ENCODE measurements around the gene GAST.
"Not testable (repeated sequence)": the region's sequence is repeated elsewhere in the genome, so short reads cannot be mapped to it uniquely, and the experiment has no call there.

The GAST gene

GRCh38 chr17:41683441-41684007 is 28.6 kb upstream of the GAST start:
- DNase-seq (ENCODE audit: low spot score): no peak

DNA sequence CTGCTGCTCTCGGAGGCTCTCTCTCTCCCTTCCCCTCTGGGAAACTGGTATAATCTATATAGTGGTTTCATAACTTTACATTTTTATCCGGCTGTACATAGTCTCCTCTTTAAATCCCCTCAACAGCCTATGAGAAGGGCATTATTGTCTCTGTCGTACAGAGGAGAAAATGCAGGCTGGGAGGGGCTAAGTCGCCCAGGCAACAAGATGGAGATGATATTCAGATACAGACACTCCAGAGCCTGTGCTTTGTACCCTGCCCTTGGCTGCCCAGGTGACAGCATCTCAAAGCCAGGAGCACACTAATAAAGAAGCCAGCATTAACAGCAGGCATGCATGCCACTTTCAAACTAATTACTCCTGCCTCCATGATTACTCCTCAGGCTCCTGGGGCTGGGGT is 28.1 kb upstream of the GAST start:
- DNase-seq (ENCODE audit: low spot score): no peak

- not testable (repeated sequence) for DNase-seq (ENCODE audit: low spot score)
Observed at GRCh38 chr17:41685753-41686152, 26.4 kb upstream of the GAST start.

DNA sequence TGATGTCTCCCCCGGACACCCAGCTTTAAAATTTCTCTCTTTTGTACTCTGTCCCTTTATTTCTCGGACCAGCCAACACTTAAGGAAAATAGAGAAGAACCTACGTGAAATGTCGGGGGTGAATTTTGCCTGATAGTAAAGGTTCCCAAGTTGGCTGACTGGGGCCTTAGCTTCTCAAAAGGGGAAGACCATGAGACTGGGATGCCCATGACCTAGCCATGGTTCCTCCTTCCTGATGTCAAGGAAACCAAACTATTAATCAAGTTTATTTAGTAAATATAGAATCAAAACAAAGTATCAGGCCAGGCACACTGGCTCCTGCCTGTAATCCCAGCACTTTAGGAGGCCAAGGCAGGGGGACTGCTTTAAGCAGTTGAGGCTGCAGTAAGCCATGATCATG is 25.9 kb upstream of the GAST start:
- DNase-seq (ENCODE audit: low spot score): no peak

DNA sequence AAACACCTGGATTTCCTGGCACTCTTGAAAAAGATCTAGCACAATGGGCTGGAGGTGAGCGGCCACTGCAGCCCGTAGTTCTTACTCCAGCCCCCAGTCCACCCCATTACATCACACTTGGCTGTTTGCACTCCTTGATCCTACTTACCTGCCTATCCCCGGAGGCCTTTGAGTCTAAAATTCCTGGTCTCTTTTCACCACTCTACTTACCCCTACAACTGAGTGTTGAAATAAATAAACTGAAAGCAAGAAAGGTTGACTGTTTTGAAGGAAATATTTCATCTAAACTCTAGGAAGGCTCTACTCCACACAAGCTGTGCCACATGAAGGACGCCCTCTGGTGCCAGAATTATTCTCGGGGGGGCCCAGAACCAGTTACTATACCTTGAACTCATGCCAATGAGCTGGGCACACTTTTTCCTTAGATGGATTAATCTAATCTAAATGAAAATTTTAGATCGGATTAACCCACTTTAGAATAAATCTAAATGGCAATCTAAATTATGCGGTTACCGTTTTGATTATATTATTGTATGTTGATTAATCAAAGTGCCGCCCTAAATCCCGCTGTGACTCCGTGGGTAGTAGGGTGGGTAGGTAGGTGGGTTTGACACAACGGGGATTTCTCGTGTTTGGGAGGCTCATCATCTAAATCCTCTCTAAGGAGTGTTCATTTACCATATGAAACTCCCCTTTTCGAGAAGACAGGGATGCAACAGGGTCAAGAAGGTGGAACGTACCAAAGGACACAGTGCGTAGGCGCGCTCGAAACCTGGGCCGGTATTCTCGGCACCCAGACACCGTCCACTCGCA is 24.1 kb upstream of the GAST start:
- DNase-seq (ENCODE audit: low spot score): no peak

DNA sequence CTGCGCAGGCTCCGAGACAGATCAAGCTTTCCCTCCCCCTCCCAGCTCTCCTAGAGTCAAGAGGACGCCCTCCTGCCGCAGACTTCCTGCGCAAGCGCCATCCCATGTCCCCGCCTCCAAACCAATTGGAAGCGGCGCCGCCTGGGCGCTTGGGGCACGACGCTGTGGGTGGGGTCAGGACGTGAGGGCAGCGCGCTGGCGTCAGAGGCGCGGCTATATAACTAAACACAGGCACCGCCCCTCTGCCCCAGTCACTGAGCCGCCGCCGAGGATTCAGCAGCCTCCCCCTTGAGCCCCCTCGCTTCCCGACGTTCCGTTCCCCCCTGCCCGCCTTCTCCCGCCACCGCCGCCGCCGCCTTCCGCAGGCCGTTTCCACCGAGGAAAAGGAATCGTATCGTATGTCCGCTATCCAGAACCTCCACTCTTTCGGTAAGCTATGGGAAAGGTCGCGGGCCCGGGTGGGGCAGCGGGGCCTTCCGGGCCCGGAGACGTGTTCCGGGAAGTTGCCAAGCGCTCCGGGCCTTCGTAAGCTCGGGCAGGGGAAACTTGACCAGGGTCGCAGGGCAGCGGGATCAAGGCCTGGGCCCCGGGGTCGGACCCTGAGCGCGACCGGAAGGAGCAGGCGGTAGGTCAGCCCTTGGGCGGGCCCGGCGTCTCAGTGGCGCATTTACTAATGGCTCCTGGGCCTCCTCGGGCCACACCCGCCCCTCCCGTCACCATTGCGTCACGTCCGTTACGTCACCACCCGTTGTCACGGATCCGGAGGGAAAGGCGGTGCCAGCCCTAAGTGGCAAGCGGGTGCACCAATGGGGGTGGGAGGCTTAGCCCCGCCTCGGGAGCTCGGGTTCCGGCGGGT is 23.3 kb upstream of the GAST start, which contains the start of gene EIF1:
TSS of gene EIF1 (plus strand) at position 245 of the 856 bp plus-strand sequence. CDS start at position 399, 154 bp downstream.
- peak; percentile 100 for DNase-seq (ENCODE audit: low spot score)

DNA sequence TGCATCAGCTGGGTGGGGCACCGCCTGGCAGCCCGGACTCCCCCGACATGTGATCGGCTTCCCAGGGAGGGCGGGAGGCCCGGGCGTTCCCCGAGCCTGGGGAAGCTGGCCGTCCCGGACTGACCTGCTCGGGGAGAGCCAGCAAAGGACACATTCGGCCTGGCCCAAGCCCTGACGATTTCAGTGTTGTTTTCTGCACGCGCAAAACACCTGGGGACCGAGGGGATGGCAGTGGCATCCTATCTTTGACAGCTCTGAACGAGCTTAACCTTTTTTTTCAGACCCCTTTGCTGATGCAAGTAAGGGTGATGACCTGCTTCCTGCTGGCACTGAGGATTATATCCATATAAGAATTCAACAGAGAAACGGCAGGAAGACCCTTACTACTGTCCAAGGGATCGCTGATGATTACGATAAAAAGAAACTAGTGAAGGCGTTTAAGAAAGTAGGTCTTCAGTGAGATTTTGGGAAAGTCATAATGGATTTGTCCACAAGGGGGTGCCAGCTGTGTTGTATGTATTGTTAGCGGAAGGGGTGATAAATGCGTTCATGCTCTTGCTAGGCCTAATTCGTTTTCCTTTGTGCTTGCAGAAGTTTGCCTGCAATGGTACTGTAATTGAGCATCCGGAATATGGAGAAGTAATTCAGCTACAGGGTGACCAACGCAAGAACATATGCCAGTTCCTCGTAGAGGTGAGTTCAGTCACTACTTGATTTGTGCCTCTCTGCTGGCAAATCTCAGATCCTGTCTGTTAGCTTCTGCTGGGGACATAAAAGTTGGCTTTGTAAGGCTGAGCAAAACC is 22.4 kb upstream of the GAST start:
- DNase-seq (ENCODE audit: low spot score): no peak

DNA sequence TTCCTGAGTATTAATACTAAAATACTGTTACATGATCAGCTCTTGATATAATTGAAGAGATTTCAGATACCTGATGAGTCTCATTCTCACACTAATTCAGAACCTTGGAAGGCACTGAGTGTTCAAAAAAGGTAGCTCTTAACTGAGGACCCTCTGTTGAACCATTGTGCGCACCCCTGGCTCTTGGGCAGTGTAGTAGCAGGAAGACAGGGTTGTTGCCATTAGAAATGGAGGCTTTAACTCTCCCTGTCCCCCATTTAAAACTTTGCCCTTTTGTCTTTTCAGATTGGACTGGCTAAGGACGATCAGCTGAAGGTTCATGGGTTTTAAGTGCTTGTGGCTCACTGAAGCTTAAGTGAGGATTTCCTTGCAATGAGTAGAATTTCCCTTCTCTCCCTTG is 21.6 kb upstream of the GAST start:
- no peak for DNase-seq (ENCODE audit: low spot score)

DNA sequence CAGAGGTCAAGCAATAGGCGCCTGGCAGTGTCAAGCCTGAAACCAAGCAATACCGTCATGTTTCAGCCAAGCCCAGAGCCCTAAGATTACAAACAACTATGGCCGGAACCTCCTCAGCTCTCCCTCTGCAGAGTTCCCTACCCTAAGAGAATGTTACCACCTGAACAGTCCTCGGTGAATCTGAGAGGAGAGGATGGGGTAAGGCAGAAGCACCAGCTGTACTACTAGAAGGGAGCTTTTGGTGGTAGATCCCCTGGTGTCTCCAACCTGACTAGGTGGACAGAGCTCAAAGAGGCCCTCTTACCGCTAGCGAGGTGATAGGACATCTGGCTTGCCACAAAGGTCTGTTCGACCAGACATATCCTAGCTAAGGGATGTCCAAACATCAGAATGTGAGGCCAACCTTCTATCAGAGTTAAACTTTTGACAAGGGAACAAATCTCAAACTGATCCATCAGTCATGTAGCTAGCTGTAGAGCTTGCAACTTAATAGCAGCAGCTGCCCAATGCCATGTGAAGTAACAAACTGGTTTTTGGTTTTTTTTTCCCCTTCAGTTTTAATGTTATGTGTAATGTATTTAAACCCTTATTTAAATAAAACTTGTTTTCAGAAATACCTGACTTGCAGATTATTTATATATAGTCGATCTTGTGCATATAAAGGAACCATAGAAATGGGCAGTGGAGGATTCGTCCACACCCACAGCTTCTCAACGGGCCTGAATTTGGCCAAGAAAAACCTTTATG is 20.9 kb upstream of the GAST start:
- no peak for DNase-seq (ENCODE audit: low spot score)

- DNase-seq (ENCODE audit: low spot score): no peak
Observed at GRCh38 chr17:41692722-41693521, 19.2 kb upstream of the GAST start.

DNA sequence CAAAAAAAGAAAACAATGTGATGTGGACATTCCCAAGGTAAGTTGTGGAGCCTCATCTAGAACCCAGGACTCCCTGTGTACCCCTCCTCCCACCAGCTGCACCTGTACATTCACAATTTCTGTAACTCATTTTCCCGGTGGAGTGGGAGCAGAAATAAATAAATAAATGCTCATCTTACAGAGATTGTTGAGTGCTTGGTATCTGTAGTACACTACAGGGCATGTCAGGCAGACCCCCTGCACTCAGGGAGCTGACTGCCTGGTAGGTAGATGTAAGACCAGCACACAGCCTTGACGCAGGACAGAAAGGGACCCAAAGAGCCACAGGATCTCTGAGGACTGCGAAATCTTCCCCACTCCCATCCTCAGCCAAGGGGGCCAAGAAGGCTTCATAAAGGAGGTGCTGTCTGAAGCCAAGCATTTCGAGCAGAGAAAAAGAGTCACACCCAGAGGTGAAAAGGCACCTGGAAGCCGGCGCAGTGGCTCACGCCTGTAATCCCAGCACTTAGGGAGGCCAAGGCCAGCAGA is 16.9 kb upstream of the GAST start:
- no peak for DNase-seq (ENCODE audit: low spot score)

DNA sequence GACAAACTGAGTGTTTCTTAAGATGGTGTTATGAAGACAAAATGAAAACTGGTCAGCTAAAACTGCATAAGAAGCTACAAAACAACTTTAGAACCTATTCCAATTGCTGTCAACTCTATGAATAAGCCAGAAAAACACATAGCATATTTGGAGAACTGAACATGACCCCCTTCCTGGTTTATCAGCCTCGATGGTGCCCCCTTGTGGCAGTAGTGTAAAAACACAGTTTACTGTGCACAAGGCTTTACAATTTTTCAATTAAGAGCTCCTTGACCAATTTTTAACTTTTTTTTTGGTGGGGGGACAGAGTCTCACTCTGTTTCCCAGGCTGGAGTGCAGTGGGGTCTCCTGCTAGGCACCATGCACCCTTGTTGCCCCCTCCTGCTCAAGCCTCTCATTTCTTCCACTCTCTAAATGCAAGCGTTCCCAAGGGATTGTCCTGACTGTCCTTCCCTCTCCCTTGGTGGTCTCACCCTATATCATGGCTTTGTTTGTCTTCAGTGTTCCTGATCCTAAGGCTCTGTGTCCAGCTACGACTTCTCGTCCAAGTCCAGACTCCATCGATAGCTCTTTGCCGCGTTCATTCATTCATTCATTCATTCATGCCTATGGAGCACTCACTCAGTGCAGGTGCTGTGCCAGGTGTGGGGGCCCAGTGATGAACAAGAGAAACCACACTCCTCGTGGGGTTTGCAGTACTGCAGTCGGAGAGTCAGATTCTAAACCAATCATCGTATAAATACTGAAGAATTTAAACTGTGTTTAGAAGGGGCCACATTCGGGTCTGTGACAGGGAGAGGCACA is 16.0 kb upstream of the GAST start:
- DNase-seq (ENCODE audit: low spot score): no peak

GRCh38 chr17:41697122-41697962 is 14.8 kb upstream of the GAST start:
- no peak for DNase-seq (ENCODE audit: low spot score)

DNA sequence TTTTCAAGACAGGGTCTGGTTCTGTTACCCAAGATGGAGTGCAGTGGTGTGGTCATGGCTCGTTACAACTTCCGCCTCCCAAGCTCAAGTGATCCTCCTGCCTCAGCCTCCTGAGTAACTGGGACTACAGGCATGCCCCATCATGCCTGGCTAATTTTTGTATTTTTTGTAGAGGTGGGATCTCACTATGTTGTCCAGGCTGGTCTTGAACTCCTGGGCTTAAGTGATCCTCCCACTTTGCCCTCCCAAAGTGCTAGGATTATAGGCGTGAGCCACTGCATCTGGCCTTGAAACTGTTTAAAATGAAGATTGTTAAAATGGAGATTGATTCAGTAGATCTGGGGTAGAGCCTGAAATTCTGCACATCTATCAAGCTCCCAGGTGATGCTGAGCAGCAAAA is 11.3 kb upstream of the GAST start:
- DNase-seq (ENCODE audit: low spot score): not testable (repeated sequence)

GRCh38 chr17:41702712-41703111 is 9.4 kb upstream of the GAST start:
- no peak for DNase-seq (ENCODE audit: low spot score)

GRCh38 chr17:41705271-41705991 is 6.7 kb upstream of the GAST start:
- DNase-seq (ENCODE audit: low spot score): no peak

DNA sequence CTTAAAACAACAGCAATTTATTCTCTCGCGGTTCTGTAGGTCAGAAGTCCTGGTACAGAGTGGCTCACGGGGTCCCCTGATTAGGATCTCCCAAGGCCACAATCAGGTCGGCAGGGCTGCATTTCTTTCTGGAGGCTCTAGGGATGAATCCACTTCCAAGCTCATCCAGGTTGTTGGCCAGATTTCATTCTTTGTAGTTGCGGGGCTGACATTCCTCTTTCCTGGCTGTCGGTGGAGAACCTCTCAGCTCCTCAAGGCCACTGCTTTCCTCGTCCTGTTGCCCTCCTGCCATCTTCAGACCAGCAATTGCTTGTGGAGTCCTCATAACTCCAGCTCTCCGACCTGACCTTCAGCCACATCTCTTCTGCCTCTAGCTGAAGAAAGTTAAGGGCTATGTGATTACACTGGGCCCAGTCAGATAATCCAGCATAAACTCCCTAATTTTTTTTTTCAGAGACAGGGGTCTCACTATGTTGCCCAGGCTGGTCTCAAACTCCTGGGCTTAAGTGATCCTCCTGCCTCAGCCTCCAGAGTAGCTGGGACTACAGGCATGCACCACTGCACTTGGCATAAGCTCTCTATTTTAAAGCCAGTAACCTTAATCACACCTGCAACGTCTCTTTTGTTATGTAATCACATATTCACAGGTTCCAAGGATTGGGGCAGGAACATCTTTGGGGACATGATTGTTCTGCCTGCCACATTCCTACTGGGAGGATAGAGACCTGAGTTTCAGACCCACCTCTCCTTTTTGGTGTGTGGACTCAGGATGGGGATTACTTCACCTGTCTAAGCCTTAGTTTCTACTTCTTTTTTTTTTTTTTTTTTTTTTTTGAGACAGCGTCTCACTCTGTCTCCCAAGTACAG is 4.1 kb upstream of the GAST start:
- DNase-seq (ENCODE audit: low spot score): no peak

Measured in left forelimb (tissue), 1 donor.